Colonic mucosa (tissue), 4 donors: ENCODE results near the gene PGAP6. TPM values are rescaled to one million over a fixed set of nuclear protein-coding genes. Genes with fewer than 3 reads are reported as not detected.
A peak's percentile ranks its signal among the peaks of the same experiment; 100 is the strongest.
"Not testable (repeated sequence)": the region's sequence is repeated elsewhere in the genome, so short reads cannot be mapped to it uniquely, and the experiment has no call there.

Source experiments
- DNase-seq: peaks from one replicate; pipeline ENCODE4 v3.0.0-alpha.2; 2020
- H3K27ac ChIP-seq: fragments of 200-600 bp; one replicate; pipeline ENCODE4 v1.8.0; 2021
- H3K27me3 ChIP-seq: fragments of 200-600 bp; one replicate; pipeline ENCODE4 v1.8.0; 2021
- H3K36me3 ChIP-seq: fragments of 200-600 bp; one replicate; pipeline ENCODE4 v1.8.0; 2021
- H3K4me1 ChIP-seq: fragments of 200-600 bp; one replicate; pipeline ENCODE4 v1.8.0; 2021; ENCODE audit warnings: mild to moderate bottlenecking
- H3K4me3 ChIP-seq: fragments of 200-600 bp; one replicate; pipeline ENCODE4 v1.8.0; 2021
- H3K9ac ChIP-seq, 2 donors: one replicate each; pipeline ENCODE4 v1.7.0; 2013; ENCODE audit warnings: control low read depth in 2 of 2, low read depth in 2 of 2, low read length in 2 of 2
- H3K9me3 ChIP-seq: fragments of 200-600 bp; one replicate; pipeline ENCODE4 v1.8.0; 2021
- CTCF ChIP-seq: fragments of 200-600 bp; IDR thresholded peaks from one replicate; pipeline ENCODE4 v1.8.0; 2022; ENCODE audit warnings: antibody characterized with exemption, mild to moderate bottlenecking
- intact Hi-C: fragments of 100-400 bp; cut with DNase I; formaldehyde crosslinking; loops from one replicate; pipeline ENCODE4 v1.14.1; 2022
- total RNA-seq, 2 donors: library from RNA; stranded (reverse); fragmentation: NEBNext Ultra II Directional in 1 of 2; extraction: Animal tissue kit (Norgen Biotek cat#: 25700) in 1 of 2; gene quantifications; one replicate each; pipeline ENCODE4 v1.2.1, GENCODE V29; 2021
- donor health status: healthy.
- donor health status: DM: no; HTN: no; CAD: no.
- donor health status: DM: no; HTN: no; CAD: no.

The PGAP6 gene
- total RNA-seq, 2 donors from 2014 or later, result 99.6 to 102 TPM

- no peak for DNase-seq
- intact Hi-C loops, result no loop called here
- no peak overlapping the region for H3K9ac ChIP-seq
- no peak for TF ChIP-seq CTCF
- no peaks in the 10 kb centered on the region for H3K36me3 ChIP-seq
- H3K9me3 ChIP-seq, result no peaks in the 10 kb centered on the region
- peaks cover 11% of the 10 kb centered on the region for H3K4me1 ChIP-seq
- no peak overlapping the region for H3K4me3 ChIP-seq
- no peak overlapping the region for H3K27ac ChIP-seq
- H3K27me3 ChIP-seq, result no peaks in the 10 kb centered on the region
Observed at GRCh38 chr16:333406-334094, 48.2 kb downstream of the PGAP6 start.

- H3K4me1 ChIP-seq, result peaks cover 28% of the 10 kb centered on the region
- H3K4me3 ChIP-seq, intact Hi-C loops, H3K27ac ChIP-seq, DNase-seq, H3K36me3 ChIP-seq, H3K9ac ChIP-seq, H3K9me3 ChIP-seq, H3K27me3 ChIP-seq: not testable (repeated sequence)
Observed at GRCh38 chr16:331181-331814, 50.5 kb downstream of the PGAP6 start.

- no peak overlapping the region for H3K27ac ChIP-seq
Observed at GRCh38 chr16:330741-331140, 51.0 kb downstream of the PGAP6 start.

GRCh38 chr16:325375-326145, 56.2 kb downstream of the PGAP6 start:
- Histone ChIP-seq H3K36me3 (no peaks in the 10 kb centered on the region), H3K27me3 (no peaks in the 10 kb centered on the region), H3K4me1 (peaks cover 28% of the 10 kb centered on the region), H3K9me3 (no peaks in the 10 kb centered on the region), H3K27ac (peak overlapping the region; percentile 88), H3K4me3 (no peak overlapping the region), H3K9ac (peak overlapping the region; percentile 30 to 38)
- intact Hi-C loops, result no loop called here
- TF ChIP-seq CTCF, result no peak
- DNase-seq, result no peak

More at GRCh38 chr16:330741-331140, 51.0 kb downstream of the PGAP6 start:
- no peak overlapping the region for H3K4me3 ChIP-seq
- DNase-seq, result no peak
- H3K36me3 ChIP-seq, result no peaks in the 10 kb centered on the region
- no peak for TF ChIP-seq CTCF
- peak overlapping the region in 1 of 2 donors; percentile 51 for H3K9ac ChIP-seq
- intact Hi-C loops, result no loop called here
- no peaks in the 10 kb centered on the region for H3K9me3 ChIP-seq
- peaks cover 32% of the 10 kb centered on the region for H3K4me1 ChIP-seq
- H3K27me3 ChIP-seq, result no peaks in the 10 kb centered on the region

GRCh38 chr16:324451-325334, 57.1 kb downstream of the PGAP6 start:
- intact Hi-C loops, result no loop called here
- TF ChIP-seq CTCF, result no peak
- Histone ChIP-seq H3K9ac (peak overlapping the region; percentile 30 to 70), H3K4me1 (peaks cover 28% of the 10 kb centered on the region), H3K4me3 (peak overlapping the region; percentile 18), H3K27me3 (no peaks in the 10 kb centered on the region), H3K27ac (peak overlapping the region; percentile 88), H3K9me3 (no peaks in the 10 kb centered on the region), H3K36me3 (no peaks in the 10 kb centered on the region)
- DNase-seq, result peak; percentile 40
